NOMO-1 treated with DMSO at 0.1 percent for 48 hours (cell line): ENCODE data around the gene SLC18B1.
"Not testable (repeated sequence)": the region's sequence is repeated elsewhere in the genome, so short reads cannot be mapped to it uniquely, and the experiment has no call there.

Experiments
- DNase-seq: peaks from one replicate; lab custom pipeline; 2025; ENCODE audit not compliant: unreplicated experiment; lab: John Stamatoyannopoulos, UW

The SLC18B1 gene

DNA sequence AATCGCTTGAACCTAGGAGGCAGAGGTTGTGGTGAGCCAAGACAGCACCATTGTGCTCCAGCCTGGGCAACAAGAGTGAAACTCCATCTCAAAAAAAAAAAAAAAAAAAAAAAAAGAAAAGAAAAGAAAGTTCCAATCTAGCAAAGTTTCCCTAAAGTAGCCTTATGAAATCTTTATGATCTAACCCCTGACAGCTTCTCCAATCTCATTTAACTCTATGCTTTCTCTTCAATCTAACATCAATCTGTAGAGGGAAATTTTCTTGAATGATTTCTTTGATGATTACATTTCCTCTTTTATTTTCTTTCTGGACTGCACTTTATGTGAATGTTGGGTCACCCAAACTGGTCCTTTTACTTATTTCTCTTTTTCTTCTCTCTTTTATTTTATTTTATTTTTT is 2.2 kb upstream of the SLC18B1 start:
- no peak for DNase-seq

DNA sequence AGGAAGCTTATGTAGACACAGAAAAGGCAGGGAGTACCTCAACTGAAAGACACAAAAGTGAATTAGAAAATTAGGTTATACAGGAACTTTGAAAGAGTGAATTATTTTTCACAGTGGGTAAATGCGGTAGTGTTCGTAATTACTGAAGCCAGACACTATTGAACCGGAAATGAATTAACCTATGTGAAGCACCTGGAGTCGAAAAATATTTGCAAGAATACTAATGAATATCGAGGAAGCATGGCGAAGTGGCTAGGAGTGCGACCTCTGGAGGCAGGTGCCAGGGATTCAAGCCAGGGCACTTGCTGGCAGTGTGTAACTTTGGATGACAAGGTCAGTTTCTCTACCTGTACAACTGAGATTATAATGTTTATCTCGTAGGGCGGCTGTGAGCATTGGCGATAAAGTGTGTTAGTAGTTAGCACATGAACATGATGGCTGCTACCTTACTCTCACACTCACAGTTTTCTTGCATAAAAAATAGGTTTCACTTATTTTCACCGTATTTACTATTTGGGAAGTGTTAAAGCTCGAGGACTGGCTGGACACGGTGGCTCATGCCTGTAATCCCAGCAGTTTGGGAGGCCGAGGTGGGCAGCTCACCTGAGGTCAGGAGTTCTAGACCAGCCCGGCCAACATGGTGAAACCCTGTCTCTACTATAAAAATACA is 567 bp upstream of the SLC18B1 start:
- DNase-seq, result no peak

DNA sequence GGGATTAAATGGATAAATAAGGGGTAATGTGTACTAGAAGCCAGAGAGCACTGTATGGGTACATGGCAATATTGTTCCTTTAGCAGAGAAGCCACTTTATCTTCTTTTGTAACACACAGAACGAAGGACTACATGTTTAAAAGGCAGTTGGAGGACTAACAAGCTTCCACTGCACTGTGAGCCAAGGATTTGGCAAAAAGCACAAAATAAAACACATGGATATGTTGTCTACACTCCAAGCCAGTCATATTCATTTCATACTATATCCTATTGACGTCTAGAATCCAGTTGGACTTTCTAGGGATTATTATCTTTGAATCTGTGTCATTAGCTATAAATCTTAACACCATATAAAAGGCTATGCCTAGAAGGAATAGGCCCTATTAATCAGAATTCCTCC is 3.0 kb downstream of the SLC18B1 start:
- DNase-seq, result no peak

DNA sequence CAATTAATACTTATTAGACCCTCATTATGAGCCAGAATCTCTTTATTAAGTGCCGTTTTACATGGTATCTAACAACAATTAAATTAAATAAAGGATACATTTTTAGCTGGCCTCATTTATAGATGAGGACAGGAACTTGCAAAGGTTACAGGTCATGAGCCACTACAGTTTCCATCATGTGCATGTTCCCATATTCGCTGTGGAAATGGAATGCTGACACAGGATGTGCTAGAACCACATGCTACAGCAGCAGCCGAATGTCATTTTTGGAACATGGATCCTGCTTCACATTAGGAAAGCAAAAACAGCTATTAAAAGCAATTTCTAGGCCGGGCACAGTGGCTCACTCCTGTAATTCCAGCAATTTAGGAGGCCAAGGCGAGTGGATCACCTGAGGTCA is 5.9 kb downstream of the SLC18B1 start:
- DNase-seq, result no peak

DNA sequence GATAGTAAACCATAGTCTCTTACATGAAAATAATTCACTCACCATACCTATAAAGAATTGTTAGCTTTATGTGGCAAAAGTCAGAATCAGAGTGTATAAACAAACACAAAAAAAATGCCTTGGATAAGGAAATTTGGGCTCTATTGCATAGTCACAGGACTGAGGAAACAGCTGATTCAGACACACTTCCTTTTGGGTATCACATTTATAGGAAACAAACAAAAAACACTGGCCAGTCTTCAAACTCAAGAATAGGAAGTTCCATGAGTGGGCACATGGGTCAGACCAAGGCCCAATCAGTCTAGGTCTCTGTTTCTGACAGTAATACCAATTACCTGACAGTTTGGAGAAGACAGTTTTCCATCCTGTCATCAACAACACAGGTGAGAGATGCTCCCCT is 8.0 kb downstream of the SLC18B1 start:
- no peak for DNase-seq

DNA sequence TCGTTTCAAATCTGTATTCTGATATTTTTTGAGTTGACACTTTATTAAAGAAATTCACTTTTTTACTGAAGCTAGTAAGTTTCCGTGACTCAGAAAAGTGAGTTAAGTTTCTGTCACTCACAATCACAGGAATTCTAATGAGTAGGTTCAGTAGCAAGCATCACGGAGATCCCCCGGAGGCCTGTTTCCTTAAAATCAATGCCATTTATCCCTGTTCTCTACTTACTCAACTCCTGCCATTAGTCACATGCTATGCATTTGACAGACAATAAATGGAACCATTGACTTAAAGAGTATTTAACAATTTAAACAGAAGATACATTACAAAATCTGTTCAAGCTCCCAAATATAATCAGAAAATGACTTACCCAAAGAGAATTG is 9.1 kb downstream of the SLC18B1 start:
- DNase-seq, result no peak

DNA sequence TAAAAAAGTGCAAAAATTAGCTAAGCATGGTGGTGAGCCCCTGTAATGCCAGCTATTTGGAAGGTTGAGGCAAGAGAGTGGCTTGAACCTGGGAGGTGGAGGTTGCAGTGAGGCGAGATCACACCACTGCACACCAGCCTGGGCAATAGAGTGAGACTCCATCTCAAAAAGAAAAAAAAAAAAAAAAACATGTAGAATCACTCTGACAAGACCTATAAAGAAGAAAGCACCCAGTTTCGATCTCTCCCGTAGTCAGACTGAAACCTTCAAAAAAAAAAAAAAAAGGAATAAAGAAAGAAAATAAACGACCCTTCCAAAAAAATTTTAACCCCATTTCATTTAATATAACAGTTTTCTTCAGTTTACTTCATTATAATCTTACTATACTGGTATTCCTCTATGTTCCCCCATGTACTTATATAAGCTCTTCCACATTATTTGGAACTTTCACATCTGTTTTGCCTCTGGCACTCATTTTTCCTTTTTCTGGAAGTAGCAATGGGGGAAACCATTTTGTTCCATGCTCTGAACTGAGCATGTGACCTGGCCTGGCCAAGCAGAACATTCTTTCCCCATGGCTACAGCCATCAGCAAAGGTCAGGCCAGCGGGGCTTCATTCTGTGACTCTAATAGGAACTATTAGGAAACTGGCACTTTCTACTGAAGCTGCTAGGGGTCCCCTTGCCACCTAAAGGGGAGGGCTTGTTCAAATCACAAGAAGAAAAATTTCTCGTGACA is 9.6 kb downstream of the SLC18B1 start:
- no peak for DNase-seq

DNA sequence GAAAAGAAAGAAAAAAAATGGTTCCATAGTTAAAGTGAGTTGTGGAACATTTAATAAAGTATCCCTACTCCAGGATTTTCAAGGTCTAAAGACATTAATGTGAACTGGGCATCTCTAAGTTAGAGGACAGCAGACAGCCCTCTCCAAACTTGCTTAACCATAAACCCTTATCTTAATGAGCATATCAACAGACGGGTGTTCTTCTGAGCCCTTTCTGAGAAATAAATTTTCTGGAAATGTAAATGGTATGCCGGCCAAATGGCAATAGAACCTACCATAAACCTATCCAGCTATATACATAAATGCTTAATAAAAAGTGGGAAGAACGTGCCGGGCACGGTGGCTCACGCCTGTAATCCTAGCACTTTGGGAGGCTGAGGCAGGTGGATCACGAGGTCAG is 12.5 kb downstream of the SLC18B1 start:
- DNase-seq, result no peak

DNA sequence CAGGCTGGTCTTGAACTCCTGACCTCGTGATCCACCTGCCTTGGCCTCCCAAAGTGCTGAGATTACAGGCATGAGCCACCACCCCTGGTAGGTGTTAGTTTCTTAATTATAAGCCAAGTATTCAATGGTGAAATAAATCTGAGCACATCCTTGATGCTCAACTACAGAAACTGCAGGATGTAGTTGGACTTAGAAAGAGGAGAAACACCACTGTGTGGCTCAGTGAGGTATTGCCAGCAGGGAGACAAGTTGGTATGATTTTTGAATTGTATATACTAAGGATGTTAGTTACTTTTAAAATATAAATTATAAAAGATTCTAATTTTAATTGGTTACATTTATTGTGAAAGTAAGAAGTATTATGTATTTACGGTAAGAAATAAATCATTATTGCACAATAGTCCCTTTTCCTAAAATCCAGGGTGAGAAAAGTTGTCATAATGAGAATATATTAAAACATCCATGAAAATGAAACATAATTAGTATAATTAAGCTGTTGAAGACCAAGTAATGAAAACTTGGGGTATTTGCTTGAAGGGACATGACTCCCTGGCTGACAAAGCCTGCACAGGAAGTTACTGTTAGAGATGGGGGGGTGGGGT is 17.6 kb downstream of the SLC18B1 start:
- no peak for DNase-seq

DNA sequence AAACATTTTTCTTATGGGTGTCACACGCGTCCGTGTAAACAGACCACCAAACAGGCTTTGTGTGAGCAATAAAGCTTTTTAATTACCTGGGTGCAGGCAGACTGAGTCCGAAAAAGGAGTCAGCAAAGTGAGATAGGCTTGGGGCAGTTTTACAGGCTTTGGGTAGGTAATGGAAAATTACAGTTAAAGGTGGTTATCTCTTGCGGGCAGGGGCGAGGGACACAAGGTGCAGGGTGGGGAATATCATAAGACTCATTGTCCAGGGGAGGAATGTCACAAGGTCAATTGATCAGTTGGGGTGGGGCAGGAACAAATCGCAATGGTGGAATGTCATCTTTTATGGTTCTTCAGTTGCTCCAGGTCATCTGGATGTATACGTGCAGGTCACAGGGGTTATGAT is 20.6 kb downstream of the SLC18B1 start:
- DNase-seq, result not testable (repeated sequence)

DNA sequence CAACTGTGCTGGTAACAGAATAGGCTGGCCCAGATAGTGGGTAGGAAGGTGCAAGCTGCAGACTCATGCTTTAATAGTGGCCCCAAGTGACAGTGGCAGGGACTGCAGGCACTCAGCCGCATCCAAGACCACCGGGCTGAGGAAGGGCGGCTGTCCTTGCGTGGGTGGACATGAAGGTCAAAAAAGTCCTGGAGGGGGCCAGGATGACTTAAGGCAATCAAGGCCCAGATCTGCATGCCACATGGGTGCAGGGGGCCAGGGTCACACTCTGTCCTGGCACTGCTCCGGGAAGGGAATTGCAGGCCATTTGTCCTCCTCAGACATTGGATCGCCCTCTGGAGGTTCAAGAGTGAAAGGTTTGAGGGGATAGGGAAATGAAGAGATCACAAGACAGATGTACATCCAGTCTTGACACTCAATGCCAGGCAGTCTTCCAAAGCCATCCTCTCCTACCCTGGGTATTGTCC is 30.4 kb downstream of the SLC18B1 start:
- DNase-seq, result peak; percentile 77

DNA sequence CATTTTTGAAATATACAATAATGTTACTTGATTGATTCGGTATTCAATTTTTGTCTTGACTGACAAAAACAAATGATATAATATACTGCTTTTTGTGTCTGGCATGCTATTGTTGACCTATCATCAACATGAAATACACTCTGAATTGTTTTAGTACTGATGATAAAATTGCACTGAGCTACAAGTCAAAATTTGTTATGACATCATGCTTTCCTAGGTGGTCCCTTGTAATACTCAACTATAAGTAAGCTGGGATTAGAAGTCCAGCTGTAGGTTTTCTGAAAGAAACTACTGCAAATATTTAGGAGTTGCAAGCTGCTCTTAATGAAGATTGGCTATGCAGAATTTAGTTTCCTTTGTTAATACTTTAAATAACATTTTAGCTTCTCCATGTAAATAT is 32.9 kb downstream of the SLC18B1 start:
- no peak for DNase-seq

DNA sequence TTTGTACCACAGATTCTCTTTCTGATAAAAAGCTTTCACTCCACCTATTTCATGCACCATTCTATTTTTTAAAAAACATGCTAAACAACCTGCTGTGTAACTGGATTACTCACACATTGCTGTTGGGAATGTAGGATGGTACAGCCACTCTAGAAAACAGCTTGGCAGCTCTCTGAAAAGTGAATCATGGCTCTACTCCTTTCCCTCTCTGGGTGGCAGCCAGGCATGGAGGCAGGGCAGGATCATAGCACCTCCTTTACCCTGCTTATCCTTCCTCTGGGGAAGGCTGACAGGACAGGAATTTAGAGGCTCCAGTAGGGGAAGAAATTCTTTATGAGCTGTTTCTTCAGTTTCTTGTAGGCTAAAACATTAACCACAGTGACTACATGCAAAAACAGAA is 34.1 kb downstream of the SLC18B1 start:
- no peak for DNase-seq

DNA sequence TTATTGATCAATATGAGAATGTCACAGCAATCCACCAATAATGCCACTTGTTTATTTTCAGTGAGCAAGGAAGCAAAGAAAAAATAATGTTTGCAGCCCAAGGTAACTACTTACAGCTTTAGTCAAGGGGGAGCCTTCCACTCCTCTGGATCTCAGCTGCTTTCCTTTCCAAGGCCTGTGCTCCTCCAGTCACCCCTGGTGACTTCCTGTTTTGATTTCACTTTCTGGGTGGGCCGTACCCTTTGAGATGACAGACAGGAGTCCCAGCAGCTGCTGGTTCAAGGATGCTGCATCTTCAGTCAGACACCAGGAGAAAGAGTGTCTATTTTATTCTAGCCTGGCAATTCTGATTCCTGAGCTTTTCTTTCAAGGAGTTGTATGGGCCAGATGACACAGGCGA is 35.2 kb downstream of the SLC18B1 start:
- peak; percentile 62 for DNase-seq

DNA sequence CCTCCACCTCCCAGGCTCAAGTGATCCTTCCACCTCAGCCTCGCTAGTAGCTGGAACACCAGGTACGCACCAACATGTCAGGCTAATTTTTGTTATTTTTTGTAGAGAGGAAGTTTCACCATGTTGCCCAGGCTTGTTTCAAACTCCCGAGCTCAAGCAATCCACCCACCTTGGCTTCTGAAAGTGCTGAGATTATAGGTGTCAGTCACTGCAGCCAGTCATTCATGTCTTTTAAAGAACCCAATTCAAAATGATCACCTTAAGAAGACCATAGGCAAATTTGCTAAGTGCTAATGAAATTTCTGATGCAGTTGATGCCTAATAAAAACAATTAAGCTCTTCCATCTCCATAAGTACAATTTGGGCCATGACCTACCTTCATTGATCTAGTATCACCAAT is 38.2 kb downstream of the SLC18B1 start:
- no peak for DNase-seq

DNA sequence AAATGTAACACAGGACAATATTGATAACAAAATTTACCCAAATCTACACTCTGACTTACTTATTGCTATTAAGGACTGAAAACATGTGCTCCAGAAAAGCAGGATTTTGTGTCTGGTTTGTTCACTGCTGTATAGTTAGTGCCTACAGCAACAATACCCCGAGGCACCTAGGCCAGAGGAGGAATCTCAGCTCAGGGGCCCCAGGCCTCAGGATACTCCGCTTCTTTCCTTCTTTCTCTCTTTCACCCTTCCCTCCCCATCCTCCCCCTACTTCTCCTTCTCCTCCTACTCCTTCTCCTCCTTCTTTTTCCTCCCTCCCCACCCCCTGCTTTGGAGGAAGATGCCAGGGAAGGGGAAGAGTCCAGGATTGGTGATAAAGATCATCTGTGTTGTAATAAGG is 39.7 kb downstream of the SLC18B1 start:
- DNase-seq, result no peak

DNA sequence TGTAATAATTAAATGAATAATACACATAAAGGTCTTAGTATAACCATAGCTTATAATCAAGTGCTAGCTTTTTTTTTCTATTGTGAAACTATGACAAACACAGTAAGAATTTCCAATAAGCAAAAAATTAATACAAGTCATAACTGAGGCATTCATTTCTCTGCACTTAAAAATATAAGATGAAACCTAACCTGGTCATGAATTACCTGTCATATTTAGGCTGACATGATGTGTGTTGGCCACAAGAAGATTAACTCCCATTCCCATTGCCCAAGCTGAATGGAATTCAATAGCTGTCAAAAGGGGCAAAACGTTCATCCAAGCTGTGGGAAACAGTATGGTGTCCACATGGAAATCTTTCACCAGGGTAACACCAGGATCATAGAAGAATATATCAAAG is 46.2 kb downstream of the SLC18B1 start:
- DNase-seq, result no peak

DNA sequence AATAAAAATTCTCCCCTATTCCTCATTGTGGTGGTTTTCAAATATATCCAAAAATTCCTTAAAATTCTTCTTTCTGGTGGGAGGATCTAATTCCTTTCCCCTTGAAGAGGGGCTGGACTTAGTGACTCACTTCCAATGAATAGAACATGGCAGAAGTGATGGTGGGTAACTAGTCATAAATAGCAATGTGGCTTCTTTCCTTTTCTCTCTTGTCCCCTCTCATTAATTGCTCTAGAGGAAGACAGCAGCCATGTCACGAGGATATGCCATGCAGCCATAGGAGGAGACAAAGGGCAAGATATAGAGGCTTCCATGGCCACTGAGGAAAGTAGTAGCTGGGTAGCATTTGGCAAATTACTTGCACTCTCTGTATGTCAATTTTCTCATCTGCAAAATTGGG is 46.6 kb downstream of the SLC18B1 start:
- DNase-seq, result no peak

DNA sequence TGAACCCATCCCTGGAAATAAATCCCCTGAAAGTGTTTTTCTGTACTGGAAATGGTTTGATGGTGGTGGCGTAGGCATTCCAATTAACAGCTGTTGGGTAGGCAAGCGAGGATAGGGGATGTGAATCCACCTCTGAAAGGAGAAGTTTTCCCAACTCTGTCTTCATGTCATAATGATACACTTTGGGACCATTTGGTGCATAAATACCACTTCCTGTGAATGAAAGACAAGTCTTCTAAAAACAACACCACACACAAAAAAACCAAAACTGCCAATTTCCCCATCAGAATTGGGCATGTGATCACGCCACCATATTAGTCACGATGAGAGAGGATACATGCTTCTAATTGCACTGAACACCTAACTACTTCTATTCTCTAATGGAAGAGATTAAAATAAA is 47.1 kb downstream of the SLC18B1 start:
- DNase-seq, result peak; percentile 57

DNA sequence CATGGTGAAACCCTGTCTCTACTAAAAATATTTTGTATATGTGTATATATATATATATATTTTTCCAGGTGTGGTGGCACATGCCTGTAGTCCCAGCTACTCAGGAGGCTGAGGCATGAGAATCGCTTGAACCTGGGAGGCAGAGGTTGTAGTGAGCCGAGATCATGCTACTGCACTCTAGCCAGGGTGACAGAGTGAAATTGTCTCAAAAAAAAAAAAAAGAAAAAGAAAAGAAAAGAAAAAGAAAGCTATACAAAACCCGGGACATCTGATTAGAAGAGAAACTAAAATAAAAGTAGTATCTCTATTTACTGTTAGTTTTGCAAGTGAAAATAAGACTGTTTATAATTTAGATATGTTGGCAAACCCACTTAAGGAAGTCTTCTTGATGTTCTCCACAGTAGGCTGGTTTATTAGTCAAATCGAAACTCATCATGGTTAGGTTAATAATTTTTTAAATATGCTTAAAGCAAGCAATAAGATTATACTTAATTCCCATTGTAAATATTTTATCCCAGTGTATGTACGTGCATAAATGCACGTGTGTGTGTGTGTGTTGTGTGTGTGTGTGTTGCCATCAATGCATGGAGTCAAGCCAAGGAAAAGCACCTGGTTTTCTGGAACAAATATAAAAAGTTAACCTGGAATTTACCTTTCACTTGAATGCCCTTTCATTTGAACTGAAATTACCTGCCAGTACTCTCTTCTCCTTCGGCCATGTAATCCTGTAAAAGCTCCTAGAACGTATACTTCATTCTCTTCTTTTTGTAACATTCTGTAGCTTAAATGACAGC is 47.8 kb downstream of the SLC18B1 start:
- DNase-seq, result no peak

DNA sequence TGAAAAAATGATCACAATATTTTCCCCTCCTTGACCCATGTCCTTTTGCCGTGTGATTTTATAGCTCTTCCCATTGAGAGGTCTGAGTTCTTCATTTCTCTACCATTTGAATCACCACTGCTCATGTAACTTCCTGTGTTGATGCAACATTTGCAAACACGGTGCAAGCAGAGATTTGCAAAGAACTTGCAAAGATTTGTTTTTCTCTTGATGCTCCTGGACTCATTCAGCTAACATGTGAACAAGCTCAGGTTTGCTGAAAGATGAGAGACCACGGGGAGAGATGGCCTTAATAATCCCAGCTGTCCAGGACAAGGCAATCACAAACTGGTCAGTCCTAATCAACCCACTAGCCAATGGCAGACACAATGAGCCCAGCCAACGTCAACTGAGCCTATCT is 49.3 kb downstream of the SLC18B1 start:
- DNase-seq, result peak; percentile 79

DNA sequence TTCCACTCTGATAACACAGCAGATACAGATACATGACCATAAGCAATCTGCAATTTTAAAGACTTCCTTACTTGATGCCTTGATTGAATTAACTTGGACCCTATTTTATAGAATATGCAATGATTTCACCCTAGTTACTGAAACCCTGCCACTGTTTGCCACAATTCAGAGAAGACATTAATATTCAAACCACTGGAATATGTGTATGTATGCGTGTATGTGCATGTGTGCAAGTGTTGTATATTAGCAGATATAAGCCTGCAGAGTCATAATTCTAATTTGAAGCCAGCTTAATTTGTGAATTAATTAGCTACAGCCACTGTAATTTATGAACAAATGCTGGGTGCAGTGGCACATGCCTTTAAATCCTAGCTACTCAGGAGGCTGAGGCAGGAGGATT is 50.0 kb downstream of the SLC18B1 start:
- no peak for DNase-seq
